Pancreas (tissue), 10 donors: Measurements from ENCODE around the gene UVRAG. TPM values are rescaled to one million over a fixed set of nuclear protein-coding genes. Genes with fewer than 3 reads are reported as not detected.
A peak's percentile ranks its signal among the peaks of the same experiment; 100 is the strongest.

Source experiments
- ATAC-seq, 4 donors: fragments of 200-7000 bp; cut with Tn5 transposase; one replicate each; pipeline versions ENCODE4 v1.8.0 to v1.9.1; 2020; ENCODE audit warnings: mild to moderate bottlenecking in 4 of 4, moderate library complexity in 4 of 4
- DNase-seq, 6 donors: peaks; one replicate each; pipeline ENCODE4 v3.0.0-alpha.2; 2020
- FAIRE-seq: peaks from 2 replicates; lab custom pipeline; 2012; peaks lifted over from hg19 to GRCh38; lab: Jason Lieb, UNC
- H3K27ac ChIP-seq, 4 donors: fragments of 200-600 bp; sonication (generic); 1 replicate in 3 of 4; 2 replicates in 1 of 4; pipeline versions ENCODE4 v1.5.0 to v1.8.0; 2020
- H3K27me3 ChIP-seq, 4 donors: fragments of 200-600 bp; one replicate each; pipeline ENCODE4 v1.8.0; 2021
- H3K36me3 ChIP-seq, 3 donors: fragments of 200-600 bp; sonication (generic) in 1 of 3; one replicate each; pipeline versions ENCODE4 v1.5.0 to v1.8.0; 2020 to 2021
- H3K4me1 ChIP-seq, 3 donors: fragments of 200-600 bp; one replicate each; pipeline ENCODE4 v1.8.0; 2021
- H3K4me3 ChIP-seq, 4 donors: fragments of 200-600 bp; sonication (generic) in 2 of 4; one replicate each; pipeline versions ENCODE4 v1.5.0 to v1.8.0; 2020 to 2021
- H3K9me3 ChIP-seq, 4 donors: fragments of 200-600 bp; one replicate each; pipeline ENCODE4 v1.8.0; 2021
- CTCF ChIP-seq, 4 donors: fragments of 200-600 bp; sonication (generic) in 3 of 4; IDR thresholded peaks; one replicate each; pipeline versions ENCODE4 v1.5.0 to v1.8.0; 2021; ENCODE audit warnings: antibody characterized with exemption in 4 of 4
- WGBS, 2 donors: extraction: QIAGEN DNeasy Blood & Tissue Kit; methylation state at CpG; one replicate each; pipeline ENCODE4 v1.1.7; 2013; 5-methylcytosine and 5-hydroxymethylcytosine counted together
- intact Hi-C, 3 donors: fragments of 100-400 bp; cut with DNase I; formaldehyde crosslinking; loops; one replicate each; pipeline versions ENCODE4 v1.11.1 to v1.14.2; 2022
- polyA plus RNA-seq, 2 donors: library from polyadenylated mRNA; stranded (reverse); fragments of 200-250 nt; gene quantifications; one replicate each; pipeline ENCODE4 v1.2.3, GENCODE V29; 2013
- total RNA-seq, 6 donors: library from RNA; stranded (reverse); fragmentation: NEBNext Ultra II Directional in 4 of 6; extraction: Animal tissue kit (Norgen Biotek cat#: 25700) in 4 of 6; gene quantifications; one replicate each; pipeline versions ENCODE4 v1.2.1 to v1.2.4, GENCODE V29; 2021 to 2023
- donor health status: healthy with polysubstance abuse.
- donor health status: DM: no; HTN: no; CAD: no; lungs with moderate emphysema.
- donor health status: DM: no; HTN: no; CAD: no.
- donor health status: control.
- donor health status: control.
- donor health status: Bipolar disorder and iron deficiency.
- donor health status: DM: yes; HTN: yes; CAD: no.
- donor health status: DM: no; HTN: no; CAD: no.
- donor health status: DM: no; HTN: no; CAD: no.
- donor health status: DM: yes; HTN: yes; CAD: no.

The UVRAG gene
- total and polyA plus RNA-seq, 8 donors, result 3.3 to 17.2 (median 7.6) TPM

- ATAC-seq, result peak; percentile 91 to 96 (median 94)
- intact Hi-C loops, result no loop called here
- Histone ChIP-seq H3K36me3 (no peaks in the 10 kb centered on the region), H3K9me3 (no peaks in the 10 kb centered on the region), H3K27me3 (no peaks in the 10 kb centered on the region), H3K4me3 (peak within 1 kb of the TSS; percentile 20 to 60 (median 41)), H3K27ac (no peak within 1 kb of the TSS), H3K4me1 (peaks cover 0 to 12% (median 0%) of the 10 kb centered on the region in 3 donors)
- no peak for TF ChIP-seq CTCF (IDR thresholded peaks at IDR 0.05)
- FAIRE-seq, result no peak
- peak; percentile 62 to 89 (median 69) for DNase-seq
- WGBS, 2 donors, result 2 to 4% methylated on average over 44 to 66 of the region's 66 CpGs
These were observed 46.7 kb upstream of the UVRAG start, which contains the start of gene DGAT2 for GRCh38 chr11:75768112-75768908. DGAT2 (plus strand) TSS chr11:75768778; CDS start chr11:75768992, 214 bp downstream.

- FAIRE-seq (no peak), DNase-seq (no peak), ATAC-seq (peak; percentile 24 to 36 (median 30))
- 16 to 17% methylated on average over 46 of the region's 46 CpGs for WGBS, 2 donors
- no peaks in the 10 kb centered on the region for H3K27me3 ChIP-seq
- intact Hi-C loops, result no loop called here
- peaks cover 0 to 12% (median 0%) of the 10 kb centered on the region in 3 donors for H3K4me1 ChIP-seq
- no peaks in the 10 kb centered on the region for H3K36me3 ChIP-seq
- H3K4me3 ChIP-seq, result peak overlapping the region; percentile 20 to 60 (median 41)
- no peak for TF ChIP-seq CTCF (IDR thresholded peaks at IDR 0.05)
- H3K27ac ChIP-seq, result no peak overlapping the region
- no peaks in the 10 kb centered on the region for H3K9me3 ChIP-seq
These were observed 45.9 kb upstream of the UVRAG start for GRCh38 chr11:75768909-75769771.

GRCh38 chr11:75770102-75770501 lies 44.9 kb upstream of the UVRAG start:
- H3K9me3 ChIP-seq, result no peaks in the 10 kb centered on the region
- intact Hi-C loops, result no loop called here
- ATAC-seq (no peak), FAIRE-seq (no peak), DNase-seq (no peak)
- H3K36me3 ChIP-seq, result no peaks in the 10 kb centered on the region
- 69 to 76% methylated on average over 5 of the region's 5 CpGs for WGBS, 2 donors
- H3K27ac ChIP-seq, result no peak overlapping the region
- no peak overlapping the region for H3K4me3 ChIP-seq
- peaks cover 0 to 12% (median 0%) of the 10 kb centered on the region in 3 donors for H3K4me1 ChIP-seq
- no peak for TF ChIP-seq CTCF (IDR thresholded peaks at IDR 0.05)
- H3K27me3 ChIP-seq, result no peaks in the 10 kb centered on the region

GRCh38 chr11:75771646-75772410 lies 43.2 kb upstream of the UVRAG start:
- Histone ChIP-seq H3K9me3 (no peaks in the 10 kb centered on the region), H3K4me3 (no peak overlapping the region), H3K27me3 (no peaks in the 10 kb centered on the region), H3K27ac (no peak overlapping the region), H3K4me1 (peaks cover 0 to 12% (median 0%) of the 10 kb centered on the region in 3 donors), H3K36me3 (no peaks in the 10 kb centered on the region)
- no peak for TF ChIP-seq CTCF (IDR thresholded peaks at IDR 0.05)
- FAIRE-seq (no peak), ATAC-seq (peak in 1 of 4 donors; percentile 4), DNase-seq (peak in 2 of 6 donors; percentile 5 to 29)
- intact Hi-C loops, result no loop called here
- whole genome bisulfite sequencing, 2 donors, result 86 to 91% methylated on average over 6 of the region's 6 CpGs
